GM18511 (cell line): Measurements from ENCODE around the gene GALNT12.
A peak's percentile ranks its signal among the peaks of the same experiment; 100 is the strongest.

Experiments used
- ATAC-seq: cut with Tn5 transposase; IDR thresholded peaks from one replicate; pipeline ENCODE4 v1.9.1; 2021; ENCODE audit warnings: mild to moderate bottlenecking, moderate library complexity; ENCODE audit not compliant: unreplicated experiment

Gene GALNT12

DNA sequence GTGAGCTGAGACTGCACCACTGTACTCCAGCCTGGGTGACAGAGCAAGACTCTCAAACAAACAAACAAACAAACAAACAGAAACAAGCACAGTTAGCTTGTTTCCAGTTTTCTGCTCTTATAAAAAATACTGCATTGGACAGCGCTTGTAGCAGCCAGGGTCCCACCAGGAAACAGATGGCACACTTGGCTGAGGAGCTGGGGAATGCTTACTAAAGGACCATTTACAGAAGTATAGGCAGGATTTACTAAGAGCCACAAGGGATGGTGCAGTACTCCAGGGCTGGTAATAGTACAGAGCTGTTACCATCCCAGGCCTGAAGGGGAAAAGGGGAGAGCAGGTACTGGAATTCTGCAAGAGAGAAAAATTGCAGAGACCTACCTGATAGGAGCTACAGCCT lies 5.9 kb upstream of the GALNT12 start:
- no peak for ATAC-seq

DNA sequence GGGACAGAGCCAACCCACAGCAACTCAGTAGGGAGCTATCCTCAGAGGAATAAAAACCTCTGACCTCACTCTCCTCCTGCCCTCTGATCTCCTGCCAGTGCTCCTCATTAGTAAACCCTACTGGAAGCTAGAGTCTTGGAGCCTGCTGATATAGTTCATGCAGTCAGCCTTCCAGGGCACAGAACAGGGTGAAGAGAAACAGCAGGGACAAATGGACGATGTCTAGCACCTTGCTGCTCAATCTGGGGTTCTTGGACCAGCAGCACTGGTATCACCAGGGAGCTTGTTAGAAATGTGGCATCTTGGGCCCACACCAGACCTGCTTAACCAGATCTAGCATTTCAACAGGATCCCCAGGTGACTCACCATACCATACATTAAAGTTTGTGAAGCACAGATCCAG lies 5.5 kb upstream of the GALNT12 start:
- ATAC-seq = no peak

DNA sequence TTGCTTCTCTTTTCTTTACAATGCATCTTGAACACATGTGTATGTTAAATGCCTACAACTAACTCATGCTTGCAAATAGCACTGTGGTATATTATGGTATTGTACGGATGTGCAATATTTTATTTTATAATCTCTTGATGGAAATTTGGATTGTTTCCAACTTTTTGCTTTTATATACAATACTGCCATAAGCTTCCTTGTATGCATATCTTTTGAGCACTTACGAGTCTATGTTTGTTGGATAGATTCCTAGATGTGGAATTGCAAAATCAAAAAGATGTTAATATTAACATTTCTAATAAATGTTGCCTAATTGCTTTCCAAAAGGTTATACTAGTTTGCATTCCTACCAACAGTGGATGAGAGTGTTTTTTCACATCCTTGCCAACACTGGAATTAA lies 3.4 kb upstream of the GALNT12 start:
- no peak for ATAC-seq

DNA sequence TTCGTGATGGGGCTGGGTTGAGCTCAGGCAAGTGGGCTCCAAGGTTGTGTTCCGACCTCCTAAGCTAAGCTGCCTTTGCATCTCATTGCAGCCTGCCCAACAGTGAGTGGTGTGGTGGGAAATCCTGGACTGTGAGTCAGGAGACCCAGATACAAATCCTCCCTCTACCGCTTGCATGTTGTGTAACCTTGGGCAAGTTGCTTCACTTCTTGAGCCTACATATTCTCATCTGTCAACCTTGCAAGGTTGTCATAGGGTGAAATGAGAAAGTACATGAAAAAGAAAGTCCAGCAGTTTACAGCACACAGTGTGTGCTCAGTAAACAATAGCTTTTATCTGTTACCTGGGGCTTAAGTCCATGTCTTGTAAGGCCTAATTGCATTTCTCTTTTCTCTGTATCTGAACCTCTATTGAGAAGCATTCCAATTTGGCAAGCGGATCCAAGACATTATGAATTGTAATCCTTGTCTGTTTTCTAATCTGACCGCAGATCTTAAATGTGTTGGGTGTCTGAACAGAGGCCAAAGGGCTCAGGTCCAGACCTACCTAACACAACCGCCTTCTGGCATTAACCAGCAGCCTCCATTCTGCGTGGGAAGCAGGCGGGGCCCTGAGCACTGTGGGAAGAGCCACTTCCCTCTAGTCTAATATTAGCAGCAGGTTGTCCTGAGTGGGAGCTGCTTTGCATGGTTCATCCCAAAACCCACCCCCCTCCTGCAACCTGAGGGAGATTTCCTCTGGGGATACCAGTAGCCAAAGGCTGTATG lies 1.8 kb upstream of the GALNT12 start:
- ATAC-seq = no peak

DNA sequence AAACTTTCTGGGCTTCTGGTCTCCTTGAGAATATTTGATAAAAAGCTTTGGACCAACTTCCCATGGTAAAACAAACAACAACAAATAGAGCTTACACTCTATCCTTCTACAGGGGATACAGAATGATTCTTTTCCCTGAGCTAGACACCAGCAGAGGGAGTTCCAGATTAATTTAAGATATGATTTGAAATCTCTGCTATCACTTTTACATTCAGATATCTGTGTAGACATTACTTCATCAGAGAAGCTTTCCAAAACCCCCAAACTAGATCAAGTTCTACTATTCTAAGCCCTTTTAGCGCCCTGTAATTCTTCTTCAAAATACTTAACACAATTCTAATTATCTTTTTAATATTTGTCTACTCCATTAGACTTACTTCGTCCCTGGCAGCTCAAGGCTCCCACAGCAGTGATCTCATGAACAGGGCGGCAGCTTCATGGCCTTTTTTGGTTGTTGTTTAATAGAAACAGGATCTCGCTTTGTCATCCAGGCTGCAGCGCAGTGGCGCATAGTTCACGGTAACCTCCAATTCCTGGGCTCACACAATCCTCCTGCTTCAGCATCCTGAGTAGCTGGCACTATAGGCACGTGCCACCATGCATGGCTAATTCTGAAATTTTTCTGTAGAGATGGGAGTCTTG lies 955 bp upstream of the GALNT12 start:
- no peak for ATAC-seq

DNA sequence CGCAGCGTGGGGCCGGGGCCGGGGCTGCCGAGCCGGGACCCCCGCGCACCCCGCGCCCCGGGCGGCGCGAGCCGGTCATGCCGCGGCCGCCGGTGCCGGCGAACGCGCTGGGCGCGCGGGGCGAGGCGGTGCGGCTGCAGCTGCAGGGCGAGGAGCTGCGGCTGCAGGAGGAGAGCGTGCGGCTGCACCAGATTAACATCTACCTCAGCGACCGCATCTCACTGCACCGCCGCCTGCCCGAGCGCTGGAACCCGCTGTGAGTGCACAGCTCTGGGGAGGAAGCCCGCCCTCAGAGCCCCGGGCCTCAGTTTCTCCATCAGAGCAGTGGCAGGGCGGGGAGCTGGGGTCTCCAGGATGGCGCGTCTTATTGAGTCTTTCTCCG lies 335 bp downstream of the GALNT12 start:
- peak; percentile 39 for ATAC-seq

DNA sequence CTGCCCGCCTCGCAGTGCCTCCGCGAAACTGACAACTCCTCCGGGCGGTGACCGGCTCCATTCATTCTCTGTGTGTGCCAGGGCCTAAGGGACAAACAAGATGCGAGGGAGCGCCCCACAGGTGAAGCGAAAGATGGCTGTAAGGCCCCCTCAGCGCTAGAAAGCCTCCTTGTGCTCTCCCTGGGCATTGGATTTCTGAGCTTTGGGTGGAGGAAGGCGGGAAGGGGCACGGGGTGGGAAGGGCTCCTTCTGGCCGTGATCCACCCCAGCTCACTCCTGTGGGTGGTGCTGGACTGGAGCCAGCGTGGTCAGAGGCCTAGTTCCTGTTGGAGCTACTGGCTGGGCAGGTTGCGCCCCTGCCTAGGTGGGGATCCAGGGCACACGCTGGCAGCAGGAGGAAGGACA lies 943 bp downstream of the GALNT12 start:
- ATAC-seq = no peak

DNA sequence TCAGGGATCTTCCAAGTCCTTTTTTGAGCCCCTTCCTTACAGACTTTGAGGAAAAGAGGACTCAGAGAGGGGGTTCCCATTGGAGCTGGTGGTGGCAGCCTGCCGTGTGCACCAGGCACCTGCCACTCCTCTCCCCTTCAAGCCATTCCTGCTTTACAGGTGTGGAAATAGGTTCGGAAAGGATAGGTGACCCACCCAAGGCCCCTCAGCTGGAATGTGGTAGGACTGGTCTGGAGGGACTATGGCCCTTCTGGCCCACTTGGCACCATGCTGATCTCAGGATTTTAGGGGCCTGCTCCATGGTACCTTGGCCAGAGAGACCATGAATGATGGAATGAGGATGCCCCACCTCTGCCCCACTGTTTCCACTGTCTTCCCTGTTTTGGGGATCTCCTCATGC lies 1.4 kb downstream of the GALNT12 start:
- ATAC-seq = no peak

DNA sequence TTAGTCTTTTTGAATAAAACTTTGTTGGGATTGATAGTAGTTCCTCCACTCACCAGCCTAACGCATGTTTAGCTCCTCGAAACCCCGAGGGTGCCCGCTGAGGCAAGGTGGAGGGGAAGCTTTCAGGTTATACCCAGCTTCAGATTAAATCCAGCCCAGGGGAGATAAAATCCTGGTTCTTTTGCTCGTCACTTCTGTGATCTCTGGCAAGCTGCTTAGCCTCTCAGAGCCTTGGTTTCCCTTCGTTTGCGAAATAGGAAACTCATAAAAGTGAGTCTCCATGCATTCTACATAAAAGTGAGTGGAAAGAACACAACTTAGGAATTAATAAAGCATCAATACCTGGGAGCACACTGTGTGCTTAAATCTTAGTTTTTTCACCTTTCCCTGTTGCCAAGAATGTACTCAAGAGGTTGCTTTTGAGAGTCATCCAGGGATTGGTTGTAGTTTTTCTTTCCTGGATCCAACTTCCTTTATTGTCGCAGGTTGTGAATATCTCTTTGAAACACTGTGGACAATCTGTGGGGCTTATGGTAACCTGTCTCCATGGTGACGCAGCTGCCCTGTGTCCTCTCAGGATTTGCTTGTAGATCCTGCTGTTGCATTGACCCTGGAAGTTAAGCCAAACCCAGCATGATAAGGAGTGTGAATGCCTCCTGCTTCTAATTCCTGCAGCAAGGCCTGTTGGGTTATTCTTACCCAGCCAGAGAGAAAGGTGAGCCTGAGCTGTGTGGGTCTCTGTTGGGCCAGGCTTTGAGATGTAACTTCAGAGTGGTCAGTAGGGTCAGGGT lies 2.0 kb downstream of the GALNT12 start:
- ATAC-seq = no peak

DNA sequence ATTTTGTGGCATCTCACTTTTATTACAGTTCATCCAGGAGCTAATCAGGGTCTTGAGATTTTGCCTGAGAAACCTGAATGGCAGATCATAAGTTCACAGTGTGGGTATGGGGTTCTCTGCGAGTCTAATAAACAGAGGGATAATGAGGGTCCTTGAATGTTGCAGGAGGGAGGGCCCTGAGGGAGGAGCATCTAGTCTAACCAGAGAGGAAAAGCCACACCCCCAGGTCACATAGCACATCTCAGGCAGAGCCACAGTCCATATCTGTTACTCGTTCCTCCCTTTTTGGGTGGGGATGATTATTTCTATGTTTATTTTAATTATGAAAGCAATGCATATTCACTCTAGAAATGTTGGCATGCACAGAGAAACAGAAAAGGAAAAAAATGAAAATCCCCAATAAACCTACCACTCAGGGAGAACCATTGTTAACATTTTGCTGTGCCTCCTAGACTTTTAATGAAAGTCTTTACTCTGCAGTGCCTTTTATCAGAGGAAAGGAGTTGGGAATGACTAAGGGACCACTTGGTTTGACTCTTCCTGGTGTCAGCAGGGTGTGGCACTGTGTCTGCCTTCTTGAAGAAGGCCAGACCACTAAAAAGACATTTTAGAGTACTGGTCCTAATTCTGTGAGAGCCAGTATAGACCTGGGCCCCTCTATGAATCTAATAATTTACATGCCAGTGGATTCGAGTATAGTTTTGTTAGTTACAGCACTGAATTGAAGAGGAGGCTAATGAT lies 2.8 kb downstream of the GALNT12 start:
- no peak for ATAC-seq

DNA sequence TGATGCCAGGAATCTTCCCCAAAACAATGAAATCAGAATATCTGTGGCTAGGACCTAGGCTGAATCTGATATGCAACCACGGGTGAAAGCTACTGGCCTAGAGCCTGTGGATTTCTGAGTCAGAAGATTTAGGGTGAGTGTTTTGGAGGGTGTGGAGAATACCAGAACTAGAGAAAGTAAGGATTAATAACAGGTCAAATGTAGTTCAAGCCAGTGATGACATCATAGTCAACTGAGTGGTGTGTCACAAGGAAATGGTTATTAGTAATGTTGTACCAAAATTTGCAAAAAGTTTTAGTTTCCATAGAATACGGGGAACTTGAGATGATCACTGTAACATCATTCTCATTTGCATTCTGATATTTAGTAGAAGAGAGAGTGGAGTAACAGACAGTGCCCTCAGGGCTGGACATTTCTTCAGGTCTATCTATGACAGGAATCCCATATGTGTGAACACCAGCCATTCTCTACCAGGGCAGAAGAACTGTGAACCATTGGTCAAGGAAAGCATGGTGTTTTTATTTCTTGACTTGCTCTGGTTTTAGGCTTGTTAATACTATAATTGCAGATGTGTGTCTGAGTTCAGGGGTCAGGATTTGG lies 3.7 kb downstream of the GALNT12 start:
- ATAC-seq = no peak

DNA sequence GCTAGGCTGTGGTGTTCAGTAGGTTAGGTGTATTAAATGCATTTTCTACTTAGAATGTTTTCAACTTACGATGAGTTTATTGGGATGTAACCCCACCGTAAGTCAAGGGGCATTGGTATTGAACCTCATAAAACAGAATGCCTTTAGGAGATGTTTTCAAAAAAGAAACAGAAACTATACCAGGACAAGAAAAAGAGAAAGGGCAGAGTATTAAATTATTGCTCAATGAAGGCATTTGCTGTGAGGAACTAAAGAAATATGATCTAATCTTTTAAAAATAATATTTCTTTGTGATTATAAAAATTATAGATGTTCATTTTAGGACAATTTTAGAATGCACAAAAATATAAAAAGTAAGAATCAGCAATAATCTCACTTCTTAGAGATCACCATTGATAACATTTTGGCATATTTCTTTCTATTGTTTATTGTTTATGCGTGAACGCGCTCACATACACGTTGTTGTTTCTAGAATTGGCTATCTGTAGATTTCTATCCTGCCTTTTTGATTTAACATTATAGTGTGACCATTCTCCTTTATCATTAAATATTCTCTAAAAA lies 8.0 kb downstream of the GALNT12 start:
- ATAC-seq = no peak

DNA sequence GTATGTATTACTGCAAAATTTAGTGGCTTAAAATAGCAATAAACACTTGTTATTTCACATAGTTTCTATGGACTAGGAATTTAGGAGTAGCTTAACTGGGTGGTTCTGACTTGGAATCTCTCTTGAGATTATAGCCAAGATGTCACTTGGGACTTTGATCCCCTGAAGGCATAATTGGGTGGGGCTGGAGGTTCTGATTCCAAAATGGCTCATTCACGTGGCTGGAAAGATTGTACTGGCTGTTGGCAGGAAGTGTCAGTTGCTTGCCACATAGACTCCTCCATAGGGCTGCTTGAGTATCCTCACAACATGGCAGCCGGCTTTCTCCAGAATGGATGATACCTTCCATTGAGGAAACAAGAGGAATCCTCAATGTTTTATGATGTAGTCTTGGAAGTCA lies 11.3 kb downstream of the GALNT12 start:
- ATAC-seq = no peak

DNA sequence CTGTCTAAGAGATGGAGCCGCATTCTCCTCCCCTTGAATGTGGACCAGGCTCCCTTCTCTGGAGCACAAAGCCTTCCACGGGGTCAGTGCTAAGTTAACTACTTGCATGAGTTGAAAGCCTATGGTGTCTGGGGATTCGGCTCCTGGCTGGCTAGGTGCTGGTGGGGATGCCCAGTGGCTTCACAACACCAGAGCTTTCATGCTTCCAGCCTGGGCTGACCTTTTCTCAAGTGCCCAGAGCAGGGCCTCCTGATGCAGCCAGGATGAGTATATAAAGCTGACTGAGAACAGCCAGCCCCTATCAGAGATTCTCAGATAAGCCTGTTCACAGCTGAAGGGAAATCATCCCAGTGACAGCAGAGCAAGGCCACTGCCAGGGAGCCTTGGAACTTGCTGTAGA lies 11.8 kb downstream of the GALNT12 start:
- no peak for ATAC-seq

DNA sequence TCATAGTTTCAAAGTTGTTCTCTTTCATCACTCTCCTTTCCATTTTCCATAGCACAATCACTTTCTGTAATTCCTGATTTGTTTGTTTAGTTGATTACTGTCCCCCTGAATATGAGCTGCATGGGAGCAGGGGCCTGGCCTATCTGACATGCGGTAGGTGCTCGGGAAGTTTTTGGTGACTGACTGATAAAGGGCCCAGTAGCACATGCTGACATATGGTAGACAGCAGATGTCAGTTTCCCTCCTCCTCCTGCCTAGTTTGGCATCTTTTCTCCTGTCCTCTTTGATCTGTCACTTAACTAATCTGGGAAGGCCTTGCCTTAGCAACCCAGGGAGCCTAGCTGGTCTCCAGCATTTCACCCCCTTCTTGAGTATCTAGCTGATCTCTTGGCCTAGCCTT lies 14.4 kb downstream of the GALNT12 start:
- no peak for ATAC-seq

DNA sequence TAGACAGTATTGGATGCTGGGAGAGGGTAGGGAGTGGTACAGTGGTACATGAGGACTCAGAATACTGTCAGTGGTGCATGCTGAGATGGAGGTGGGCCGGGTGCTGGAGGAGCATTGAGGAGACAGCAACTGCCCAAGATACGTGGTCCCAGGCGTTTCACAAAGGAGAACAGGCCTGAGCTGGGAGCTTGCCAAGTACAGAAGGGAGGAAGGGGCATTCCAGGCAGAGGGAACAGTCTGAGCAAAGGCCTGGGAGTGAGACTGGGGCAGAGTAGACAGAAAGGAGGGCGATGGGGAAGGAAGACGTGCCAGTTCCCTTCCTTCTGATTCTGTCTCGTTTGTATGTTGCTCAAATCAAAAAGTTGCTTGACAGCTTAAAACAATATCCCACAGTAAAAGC lies 15.2 kb downstream of the GALNT12 start:
- no peak for ATAC-seq

DNA sequence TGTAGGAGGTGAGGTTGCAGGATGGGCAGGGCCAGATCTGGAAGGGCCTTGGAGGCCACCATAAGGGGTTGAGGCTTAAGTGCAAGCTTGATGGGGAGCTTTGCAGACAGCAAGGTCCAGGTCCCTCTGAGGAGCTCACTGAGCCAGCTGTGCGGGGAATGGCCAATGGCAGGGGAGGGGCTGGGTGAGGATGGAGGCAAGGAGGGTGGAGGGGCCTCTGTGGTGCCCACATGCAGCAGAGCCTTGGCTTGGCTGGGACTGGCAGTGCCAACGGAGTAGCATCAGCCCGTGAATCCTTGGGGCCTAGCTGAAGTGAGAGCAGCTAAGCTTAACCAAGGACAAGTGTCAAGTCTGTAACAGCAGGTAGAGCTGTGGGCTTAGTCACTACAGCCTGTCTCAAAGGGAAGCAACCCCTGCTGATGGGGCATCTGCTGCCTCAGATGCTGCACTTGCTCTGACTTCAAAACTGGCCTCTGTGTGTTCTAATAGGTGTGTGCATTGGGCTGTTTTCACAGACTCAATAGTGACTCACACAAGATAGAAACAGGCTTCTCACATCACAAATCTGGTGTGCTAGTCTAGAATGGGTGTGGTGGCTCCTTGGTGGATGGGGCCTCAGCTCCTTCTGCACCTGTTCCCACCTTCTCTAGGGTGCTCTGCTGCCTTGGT lies 16.3 kb downstream of the GALNT12 start:
- no peak for ATAC-seq

DNA sequence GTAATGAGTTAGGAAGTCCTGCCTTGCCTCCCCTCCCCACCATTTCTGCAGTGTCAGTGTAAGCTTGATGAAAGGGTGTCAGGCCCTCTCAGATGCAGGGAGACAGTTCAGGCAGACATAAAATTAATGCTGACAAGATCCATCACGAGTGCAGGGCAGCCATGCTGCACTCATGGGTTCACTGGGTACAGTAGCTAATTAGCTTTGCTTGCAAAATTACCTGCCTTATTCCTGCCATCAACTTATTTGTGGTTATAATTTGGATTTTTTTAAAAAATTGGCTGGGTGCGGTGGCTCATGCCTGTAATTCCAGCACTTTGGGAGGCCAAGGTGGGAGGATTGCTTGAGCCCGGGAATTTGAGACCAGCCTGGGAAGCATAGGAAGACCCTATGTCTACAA lies 17.9 kb downstream of the GALNT12 start:
- no peak for ATAC-seq

DNA sequence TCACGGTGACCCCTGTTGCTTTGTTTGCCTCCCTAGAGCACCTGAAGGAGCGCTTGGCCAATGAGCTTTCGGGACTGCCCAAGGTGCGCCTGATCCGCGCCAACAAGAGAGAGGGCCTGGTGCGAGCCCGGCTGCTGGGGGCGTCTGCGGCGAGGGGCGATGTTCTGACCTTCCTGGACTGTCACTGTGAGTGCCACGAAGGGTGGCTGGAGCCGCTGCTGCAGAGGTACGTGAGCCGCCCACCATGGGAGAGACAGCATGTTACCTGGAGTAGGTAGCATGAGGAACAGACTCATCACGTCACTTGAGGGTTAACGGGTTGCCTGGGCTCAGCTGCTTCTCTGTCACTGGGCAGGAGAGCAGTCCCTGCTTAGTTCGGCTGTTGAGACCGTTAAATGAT lies 19.2 kb downstream of the GALNT12 start:
- no peak for ATAC-seq

DNA sequence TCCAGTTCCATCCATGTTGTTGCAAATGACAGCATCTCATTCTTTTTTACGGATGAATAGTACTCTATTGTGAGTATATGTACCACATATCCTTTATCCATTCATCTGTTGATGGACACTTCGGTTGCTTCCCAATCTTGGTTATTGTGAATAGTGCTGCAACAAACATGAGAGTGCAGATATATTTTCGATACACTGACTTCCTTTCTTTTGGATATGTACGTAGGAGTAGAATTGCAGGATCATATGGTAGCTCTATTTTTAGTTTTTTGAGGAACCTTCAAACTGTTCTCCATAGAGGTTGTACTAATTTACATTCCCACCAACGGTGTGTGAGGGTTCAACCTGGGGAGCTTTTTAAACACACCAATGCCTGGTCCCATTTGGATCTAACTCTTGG lies 22.3 kb downstream of the GALNT12 start:
- no peak for ATAC-seq
